ENCODE data around the gene ISCA2. TPM values are rescaled to one million over a fixed set of nuclear protein-coding genes. Genes with fewer than 3 reads are reported as not detected.

ISCA2 gene
- total RNA-seq, 1 experiment from 2014 or later: 33.0 TPM

GRCh38 chr14:74524076-74524811, 30.7 kb downstream of the ISCA2 start:
- TF ChIP-seq, protein P1, sequence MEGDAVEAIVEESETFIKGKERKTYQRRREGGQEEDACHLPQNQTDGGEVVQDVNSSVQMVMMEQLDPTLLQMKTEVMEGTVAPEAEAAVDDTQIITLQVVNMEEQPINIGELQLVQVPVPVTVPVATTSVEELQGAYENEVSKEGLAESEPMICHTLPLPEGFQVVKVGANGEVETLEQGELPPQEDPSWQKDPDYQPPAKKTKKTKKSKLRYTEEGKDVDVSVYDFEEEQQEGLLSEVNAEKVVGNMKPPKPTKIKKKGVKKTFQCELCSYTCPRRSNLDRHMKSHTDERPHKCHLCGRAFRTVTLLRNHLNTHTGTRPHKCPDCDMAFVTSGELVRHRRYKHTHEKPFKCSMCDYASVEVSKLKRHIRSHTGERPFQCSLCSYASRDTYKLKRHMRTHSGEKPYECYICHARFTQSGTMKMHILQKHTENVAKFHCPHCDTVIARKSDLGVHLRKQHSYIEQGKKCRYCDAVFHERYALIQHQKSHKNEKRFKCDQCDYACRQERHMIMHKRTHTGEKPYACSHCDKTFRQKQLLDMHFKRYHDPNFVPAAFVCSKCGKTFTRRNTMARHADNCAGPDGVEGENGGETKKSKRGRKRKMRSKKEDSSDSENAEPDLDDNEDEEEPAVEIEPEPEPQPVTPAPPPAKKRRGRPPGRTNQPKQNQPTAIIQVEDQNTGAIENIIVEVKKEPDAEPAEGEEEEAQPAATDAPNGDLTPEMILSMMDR (IDR thresholded peaks at IDR 0.05; ENCODE audit: insufficient read depth in 1 of 2, low read depth in 1 of 2, low read length in 1 of 2, severe bottlenecking in 1 of 2, unreplicated experiment in 1 of 2): no peak
- Histone ChIP-seq H3K27me3 (replicated peaks; ENCODE audit: control insufficient read depth, insufficient read depth, low read length) (no peaks in the 10 kb centered on the region; the same call in 1 of the 2 replicates), H3K36me3 (ENCODE audit: control insufficient read depth, insufficient read depth, low read length) (no peaks in the 10 kb centered on the region), H3K9me3 (no peaks in the 10 kb centered on the region), H3K4me3 (ENCODE audit: low read depth, low read length) (no peak overlapping the region), H3K4me1 (no peaks in the 10 kb centered on the region)
- no peaks in the 10 kb centered on the region for H3K36me3 Mint-ChIP-seq (ENCODE audit: insufficient read depth, unreplicated experiment)
- no peak overlapping the region for H3K4me3 Mint-ChIP-seq (ENCODE audit: unreplicated experiment)
- H3K9me3 Mint-ChIP-seq (ENCODE audit: unreplicated experiment): no peaks in the 10 kb centered on the region
- BruUV-seq (replicated peaks): no TSS peak
- intact Hi-C loops (cut with micrococcal nuclease; ENCODE audit: unreplicated experiment): no loop called here
- ChIA-PET POLR2A (no interaction called here), CTCF (interaction anchor here (1.0 kb wide), 2 partner anchors 16 to 22 kb away, joined by 3 read pairs; no protein-coding TSS in a partner anchor)
- peaks cover 4% of the 10 kb centered on the region for H3K27me3 Mint-ChIP-seq (ENCODE audit: insufficient read depth, unreplicated experiment)
- no peak for DNase-seq
- H3K4me1 Mint-ChIP-seq (ENCODE audit: low read depth, unreplicated experiment): no peaks in the 10 kb centered on the region
- no peak overlapping the region for H3K27ac Mint-ChIP-seq (ENCODE audit: unreplicated experiment)

GRCh38 chr14:74524812-74525135, 31.2 kb downstream of the ISCA2 start:
- Histone ChIP-seq H3K4me3 (ENCODE audit: low read depth, low read length) (no peak overlapping the region), H3K9me3 (no peaks in the 10 kb centered on the region), H3K4me1 (no peaks in the 10 kb centered on the region), H3K36me3 (ENCODE audit: control insufficient read depth, insufficient read depth, low read length) (no peaks in the 10 kb centered on the region), H3K27me3 (replicated peaks; ENCODE audit: control insufficient read depth, insufficient read depth, low read length) (no peaks in the 10 kb centered on the region; the same call in 1 of the 2 replicates)
- Mint-ChIP-seq H3K4me3 (ENCODE audit: unreplicated experiment) (no peak overlapping the region), H3K27ac (ENCODE audit: unreplicated experiment) (no peak overlapping the region), H3K27me3 (ENCODE audit: insufficient read depth, unreplicated experiment) (peaks cover 4% of the 10 kb centered on the region), H3K4me1 (ENCODE audit: low read depth, unreplicated experiment) (no peaks in the 10 kb centered on the region), H3K9me3 (ENCODE audit: unreplicated experiment) (no peaks in the 10 kb centered on the region), H3K36me3 (ENCODE audit: insufficient read depth, unreplicated experiment) (no peaks in the 10 kb centered on the region)
- DNase-seq: no peak
- POLR2A ChIA-PET: no interaction called here
- TF ChIP-seq, protein P1 (IDR thresholded peaks at IDR 0.05; ENCODE audit: insufficient read depth in 1 of 2, low read depth in 1 of 2, low read length in 1 of 2, severe bottlenecking in 1 of 2, unreplicated experiment in 1 of 2): no peak
- CTCF ChIA-PET: interaction anchor here (1.0 kb wide), 2 partner anchors 16 to 22 kb away, joined by 3 read pairs; no protein-coding TSS in a partner anchor
- no TSS peak for BruUV-seq (replicated peaks)
- intact Hi-C loops (cut with micrococcal nuclease; ENCODE audit: unreplicated experiment): no loop called here

GRCh38 chr14:74525361-74525851, 31.8 kb downstream of the ISCA2 start:
- no peak for DNase-seq
- no peaks in the 10 kb centered on the region for H3K4me1 Mint-ChIP-seq (ENCODE audit: low read depth, unreplicated experiment)
- POLR2A ChIA-PET: no interaction called here
- Histone ChIP-seq H3K9me3 (no peaks in the 10 kb centered on the region), H3K27me3 (replicated peaks; ENCODE audit: control insufficient read depth, insufficient read depth, low read length) (no peaks in the 10 kb centered on the region; the same call in 1 of the 2 replicates), H3K4me3 (ENCODE audit: low read depth, low read length) (no peak overlapping the region), H3K4me1 (no peaks in the 10 kb centered on the region), H3K36me3 (ENCODE audit: control insufficient read depth, insufficient read depth, low read length) (no peaks in the 10 kb centered on the region)
- H3K27ac Mint-ChIP-seq (ENCODE audit: unreplicated experiment): no peak overlapping the region
- CTCF ChIA-PET: interaction anchor here (1.0 to 1.1 kb wide), 3 partner anchors 17 to 84 kb away, joined by 3 read pairs; no protein-coding TSS in a partner anchor
- H3K4me3 Mint-ChIP-seq (ENCODE audit: unreplicated experiment): no peak overlapping the region
- no peaks in the 10 kb centered on the region for H3K9me3 Mint-ChIP-seq (ENCODE audit: unreplicated experiment)
- intact Hi-C loops (cut with micrococcal nuclease; ENCODE audit: unreplicated experiment): no loop called here
- H3K27me3 Mint-ChIP-seq (ENCODE audit: insufficient read depth, unreplicated experiment): peaks cover 4% of the 10 kb centered on the region
- BruUV-seq (replicated peaks): no TSS peak
- TF ChIP-seq, protein P1 (IDR thresholded peaks at IDR 0.05; ENCODE audit: insufficient read depth in 1 of 2, low read depth in 1 of 2, low read length in 1 of 2, severe bottlenecking in 1 of 2, unreplicated experiment in 1 of 2): no peak
- H3K36me3 Mint-ChIP-seq (ENCODE audit: insufficient read depth, unreplicated experiment): no peaks in the 10 kb centered on the region

All from Caco-2 (cell line).